GM12878 (cell line): ENCODE data around the gene MGLL. TPM values are rescaled to one million over a fixed set of nuclear protein-coding genes. Genes with fewer than 3 reads are reported as not detected.
A peak's percentile ranks its signal among the peaks of the same experiment; 100 is the strongest.

ENCODE experiments used
- ATAC-seq: fragments of 200-7000 bp; cut with Tn5 transposase; 3 replicates; pipeline ENCODE4 v1.9.1; 2020; ENCODE audit warnings: mild to moderate bottlenecking, moderate library complexity
- BruUV-seq: library from RNA; stranded (reverse); fragments of 400-500 nt; replicated peaks from 2 replicates; lab custom pipeline; 2021; lab: Mats Ljungman, UMichigan
- CTCF ChIA-PET: fragments of 300-600 bp; sonication (Branson Sonifier 250); formaldehyde crosslinking; extraction: SDS; loops from one replicate; lab custom pipeline; 2021; ENCODE audit warnings: inconsistent platforms; lab: Yijun Ruan, JAX
- POLR2A ChIA-PET: fragments of 350-600 bp; formaldehyde crosslinking; extraction: SDS; loops from one replicate; lab custom pipeline; 2021; ENCODE audit warnings: inconsistent platforms; lab: Charles Lee
- RAD21 ChIA-PET: fragments of 300-600 bp; sonication (Branson Sonifier 250); formaldehyde crosslinking; loops from one replicate; lab custom pipeline; 2023; ENCODE audit warnings: antibody characterized with exemption; ENCODE audit not compliant: unreplicated experiment; lab: Charles Lee
- SMC1A ChIA-PET: fragments of 300-600 bp; sonication (Branson Sonifier 250); formaldehyde crosslinking; loops from one replicate; lab custom pipeline; 2023; ENCODE audit not compliant: unreplicated experiment, uncharacterized antibody; lab: Charles Lee
- DNase-seq: peaks from one replicate; pipeline ENCODE4 v3.0.0-alpha.2; 2011; ENCODE audit warnings: low read depth, low spot score
- FAIRE-seq: peaks from 3 replicates; lab custom pipeline; 2011; peaks lifted over from hg19 to GRCh38; lab: Jason Lieb, UNC
- H2AFZ ChIP-seq: 2 replicates; pipeline ENCODE4 v1.6.0; 2011; ENCODE audit warnings: low read depth, low read length, control low read depth; ENCODE audit not compliant: control insufficient read depth
- H3K27ac ChIP-seq: 2 replicates; pipeline ENCODE4 v1.5.1; 2011; ENCODE audit warnings: control low read depth; ENCODE audit not compliant: control insufficient read depth, insufficient read depth
- H3K27me3 ChIP-seq, 2 experiments: replicated peaks in 1 of 2; 2 replicates each; pipeline versions ENCODE4 v1.6.0 to v1.6.1; 2011; ENCODE audit warnings: low read length in 1 of 2; ENCODE audit not compliant: control insufficient read depth in 2 of 2, insufficient read depth in 2 of 2
- H3K36me3 ChIP-seq, 2 experiments: 2 replicates each; pipeline ENCODE4 v1.5.1; 2011; ENCODE audit warnings: low read length in 1 of 2; ENCODE audit not compliant: control insufficient read depth in 2 of 2, insufficient read depth in 2 of 2
- H3K4me1 ChIP-seq: 2 replicates; pipeline ENCODE4 v1.6.1; 2011; ENCODE audit warnings: mild to moderate bottlenecking, low read length, moderate library complexity, mixed read lengths; ENCODE audit not compliant: control insufficient read depth, insufficient read depth
- H3K4me2 ChIP-seq: 2 replicates; pipeline ENCODE4 v1.6.0; 2011; ENCODE audit warnings: control low read depth; ENCODE audit not compliant: control insufficient read depth, insufficient read depth
- H3K4me3 ChIP-seq: fragments of 200-600 bp; sonication (generic); 2 replicates; pipeline ENCODE4 v1.5.1; 2016
- H3K79me2 ChIP-seq: 2 replicates; pipeline ENCODE4 v1.6.0; 2011; ENCODE audit warnings: low read length; ENCODE audit not compliant: control insufficient read depth, insufficient read depth
- H3K9ac ChIP-seq: 2 replicates; pipeline ENCODE4 v1.8.0; 2011; ENCODE audit warnings: low read length, control low read depth, mixed read lengths; ENCODE audit not compliant: control insufficient read depth, insufficient read depth
- H3K9me3 ChIP-seq: replicated peaks from 3 replicates; pipeline ENCODE4 v1.5.1; 2011; ENCODE audit warnings: mild to moderate bottlenecking, low read length; ENCODE audit not compliant: control insufficient read depth, insufficient read depth
- H4K20me1 ChIP-seq: 2 replicates; pipeline ENCODE4 v1.6.0; 2011; ENCODE audit not compliant: control insufficient read depth, insufficient read depth
- DPF2 ChIP-seq: fragments of 450-650 bp; IDR thresholded peaks from 2 replicates; pipeline ENCODE4 v1.6.1; 2017; ENCODE audit warnings: mild to moderate bottlenecking
- EZH2 ChIP-seq: IDR thresholded peaks from 2 replicates; pipeline ENCODE4 v1.6.1; 2012; ENCODE audit warnings: low read depth, mild to moderate bottlenecking, control low read depth, inconsistent platforms, low read length, borderline replicate concordance; ENCODE audit not compliant: control insufficient read depth
- IKZF2 ChIP-seq, 2 experiments: fragments of 450-650 bp; IDR thresholded peaks; 2 replicates each; pipeline ENCODE4 v1.6.1; 2017; ENCODE audit warnings: mild to moderate bottlenecking in 2 of 2, moderate library complexity in 2 of 2
- JUND ChIP-seq: IDR thresholded peaks from 2 replicates; pipeline ENCODE4 v1.6.1; 2012; ENCODE audit warnings: low read depth, mild to moderate bottlenecking, low read length, improper control_type of control experiment, moderate library complexity
- KAT2A ChIP-seq: conservative IDR thresholded peaks from 2 replicates; pipeline ENCODE4 v1.6.1; 2011; ENCODE audit warnings: low read depth, low read length; ENCODE audit not compliant: control insufficient read depth
- MTA3 ChIP-seq: IDR thresholded peaks from 2 replicates; pipeline ENCODE4 v1.6.1; 2012; ENCODE audit warnings: low read length, inconsistent platforms, borderline replicate concordance
- NRF1 ChIP-seq: conservative IDR thresholded peaks from 2 replicates; pipeline ENCODE4 v1.6.1; 2011; ENCODE audit warnings: mild to moderate bottlenecking, low read depth, low read length, improper control_type of control experiment
- POLR2AphosphoS2 ChIP-seq: IDR thresholded peaks from 2 replicates; pipeline ENCODE4 v1.6.1; 2011; ENCODE audit warnings: low read depth, mild to moderate bottlenecking, low read length, improper control_type of control experiment, moderate library complexity
- RAD51 ChIP-seq: fragments of 450-650 bp; IDR thresholded peaks from 2 replicates; pipeline ENCODE4 v1.6.1; 2016; ENCODE audit warnings: moderate library complexity, mild to moderate bottlenecking, inconsistent platforms
- SIN3A ChIP-seq: IDR thresholded peaks from 2 replicates; pipeline ENCODE4 v1.6.1; 2012; ENCODE audit warnings: low read depth, low read length, improper control_type of control experiment
- SIX5 ChIP-seq: IDR thresholded peaks from 2 replicates; pipeline ENCODE4 v1.6.1; 2011; ENCODE audit warnings: mild to moderate bottlenecking, low read depth, low read length, moderate library complexity; ENCODE audit not compliant: severe bottlenecking
- SMAD1 ChIP-seq: fragments of 450-650 bp; IDR thresholded peaks from 2 replicates; pipeline ENCODE4 v1.6.1; 2018; ENCODE audit warnings: mild to moderate bottlenecking, low read depth; ENCODE audit not compliant: partially characterized antibody
- SPI1 ChIP-seq: IDR thresholded peaks from 2 replicates; pipeline ENCODE4 v1.6.1; 2011; ENCODE audit warnings: low read depth, mild to moderate bottlenecking, low read length, moderate library complexity, borderline replicate concordance; ENCODE audit not compliant: insufficient read depth
- SREBF1 ChIP-seq: IDR thresholded peaks from 2 replicates; pipeline ENCODE4 v1.6.1; 2012; ENCODE audit warnings: mild to moderate bottlenecking, low read length
- TAF1 ChIP-seq: IDR thresholded peaks from 2 replicates; pipeline ENCODE4 v1.6.1; 2011; ENCODE audit warnings: mild to moderate bottlenecking, low read depth, low read length, borderline replicate concordance
- WRNIP1 ChIP-seq: IDR thresholded peaks from 2 replicates; pipeline ENCODE4 v1.6.1; 2011; ENCODE audit warnings: low read depth, low read length, improper control_type of control experiment, borderline replicate concordance
- ZSCAN29 ChIP-seq: fragments of 450-650 bp; IDR thresholded peaks from 2 replicates; pipeline ENCODE4 v1.6.1; 2017; ENCODE audit warnings: mild to moderate bottlenecking, moderate library complexity
- WGBS: methylation state at CpG from one replicate; pipeline ENCODE4 v1.1.6; 2016; ENCODE audit warnings: low lambda C conversion rate; ENCODE audit not compliant: insufficient replicate concordance, insufficient coverage; ENCODE audit errors: missing lambda C conversion rate; 5-methylcytosine and 5-hydroxymethylcytosine counted together
- in situ Hi-C: fragments of 300-500 bp; cut with MboI; formaldehyde crosslinking; loops from 9 replicates; pipeline ENCODE4 v1.14.3; 2018; ENCODE audit warnings: mixed read lengths
- intact Hi-C: fragments of 100-400 bp; cut with micrococcal nuclease; formaldehyde crosslinking; loops from one replicate; pipeline ENCODE4 v1.14.2; 2022; ENCODE audit not compliant: unreplicated experiment
- polyA plus RNA-seq, 11 experiments: library from polyadenylated mRNA; depleted of rRNA in 4 of 11; unstranded in 6 of 11; stranded (reverse) in 5 of 11; fragments of >200 nt; fragmentation: Nextera tagmentation in 4 of 11; fragmentation: Illumina TruSeq in 1 of 11; extraction: Ambion mirVana in 4 of 11; extraction: Trizol in 1 of 11; gene quantifications; 1 replicate in 1 of 11; 2 replicates in 10 of 11; pipeline versions ENCODE4 v1.2.1 to v1.2.3, GENCODE V29; 2011 to 2016; ENCODE audit warnings: inconsistent platforms in 2 of 11, missing spikeins in 2 of 11, low read depth in 1 of 11
- total RNA-seq, 4 experiments: library from RNA; depleted of rRNA in 3 of 4; stranded (reverse); fragments of >200 nt in 3 of 4; fragmentation: Illumina TruSeq in 1 of 4; extraction: Trizol in 1 of 4; gene quantifications; 2 replicates each; pipeline versions ENCODE4 v1.2.1 to v1.2.3, GENCODE V29; 2013 to 2021
- TF ChIP-seq, protein P1 (sequence below): fragments of 450-650 bp; IDR thresholded peaks from 2 replicates; pipeline ENCODE4 v1.6.1; 2017; ENCODE audit warnings: mild to moderate bottlenecking
- TF ChIP-seq, protein P2 (sequence below): fragments of 450-650 bp; IDR thresholded peaks from 2 replicates; pipeline ENCODE4 v1.6.1; 2016; ENCODE audit warnings: mild to moderate bottlenecking

MGLL gene
- total and polyA plus RNA-seq, 10 of the 15 experiments (the other 5 are each of a cell fraction or from before 2014, with no cell fraction given): 44.9 to 177 (median 72.9) TPM

DNA sequence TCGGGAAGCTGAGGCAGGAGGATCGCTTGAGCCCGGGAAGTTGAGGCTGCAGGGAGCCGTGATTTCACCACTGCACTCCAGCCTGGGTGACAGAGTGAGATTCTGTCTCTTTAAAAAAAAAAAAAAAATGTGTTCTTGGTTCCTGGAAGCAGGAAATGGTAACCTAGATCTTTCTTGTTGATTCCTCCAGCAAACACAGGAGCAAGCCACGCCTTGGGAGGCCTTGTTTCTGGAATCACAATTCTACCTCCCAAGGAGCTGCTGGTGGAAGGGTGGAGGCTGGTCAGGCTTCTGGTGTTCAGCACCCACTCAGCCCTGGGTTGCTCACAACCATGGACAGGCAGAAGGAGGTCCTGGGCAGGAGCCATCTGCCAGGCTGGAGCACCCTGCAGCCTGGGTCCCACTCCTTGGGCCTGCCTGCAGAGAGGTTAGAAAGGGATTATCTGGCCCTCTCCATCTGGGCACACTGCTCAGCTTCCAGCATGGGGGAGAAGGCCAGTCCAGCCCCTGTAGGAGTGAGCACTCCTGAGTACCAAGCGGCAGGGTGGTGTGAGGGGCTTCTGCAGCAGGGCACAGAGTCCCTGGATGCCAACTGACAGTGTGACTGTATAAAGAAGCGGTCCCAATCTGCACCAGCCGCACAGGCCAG is 84.0 kb downstream of the MGLL start:
- Histone ChIP-seq H3K4me3 (no peak overlapping the region), H3K9ac (no peak overlapping the region), H3K27ac (peak overlapping the region; percentile 53), H3K4me2 (no peak overlapping the region), H3K36me3 (peaks cover 4 to 7% of the 10 kb centered on the region in 2 experiments; a peak in 3 of 4 replicates), H2AFZ (peak overlapping the region; percentile 19), H3K9me3 (no peaks in the 10 kb centered on the region), H4K20me1 (no peaks in the 10 kb centered on the region), H3K79me2 (peaks cover 31% of the 10 kb centered on the region), H3K4me1 (peaks cover 31% of the 10 kb centered on the region), H3K27me3 (no peaks in the 10 kb centered on the region)
- ATAC-seq (no peak), DNase-seq (no peak), FAIRE-seq (no peak)
- no TSS peak for BruUV-seq
- in situ Hi-C loops (no loop called here), intact Hi-C loops (loop anchor here (5.0 to 10.0 kb wide), 2 partner anchors 84 to 316 kb away; partner anchors contain the start of genes MGLL and SEC61A1)
- POLR2A ChIA-PET: interaction anchor here (0.8 to 1.0 kb wide), 2 partner anchors 13 to 15 kb away, joined by 3 read pairs; no protein-coding TSS in a partner anchor
- SMC1A ChIA-PET: no interaction called here
- TF ChIP-seq JUND: no peak
- TF ChIP-seq, protein P1, sequence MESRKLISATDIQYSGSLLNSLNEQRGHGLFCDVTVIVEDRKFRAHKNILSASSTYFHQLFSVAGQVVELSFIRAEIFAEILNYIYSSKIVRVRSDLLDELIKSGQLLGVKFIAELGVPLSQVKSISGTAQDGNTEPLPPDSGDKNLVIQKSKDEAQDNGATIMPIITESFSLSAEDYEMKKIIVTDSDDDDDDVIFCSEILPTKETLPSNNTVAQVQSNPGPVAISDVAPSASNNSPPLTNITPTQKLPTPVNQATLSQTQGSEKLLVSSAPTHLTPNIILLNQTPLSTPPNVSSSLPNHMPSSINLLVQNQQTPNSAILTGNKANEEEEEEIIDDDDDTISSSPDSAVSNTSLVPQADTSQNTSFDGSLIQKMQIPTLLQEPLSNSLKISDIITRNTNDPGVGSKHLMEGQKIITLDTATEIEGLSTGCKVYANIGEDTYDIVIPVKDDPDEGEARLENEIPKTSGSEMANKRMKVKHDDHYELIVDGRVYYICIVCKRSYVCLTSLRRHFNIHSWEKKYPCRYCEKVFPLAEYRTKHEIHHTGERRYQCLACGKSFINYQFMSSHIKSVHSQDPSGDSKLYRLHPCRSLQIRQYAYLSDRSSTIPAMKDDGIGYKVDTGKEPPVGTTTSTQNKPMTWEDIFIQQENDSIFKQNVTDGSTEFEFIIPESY: no peak
- no peak for TF ChIP-seq WRNIP1
- TF ChIP-seq, protein P2, sequence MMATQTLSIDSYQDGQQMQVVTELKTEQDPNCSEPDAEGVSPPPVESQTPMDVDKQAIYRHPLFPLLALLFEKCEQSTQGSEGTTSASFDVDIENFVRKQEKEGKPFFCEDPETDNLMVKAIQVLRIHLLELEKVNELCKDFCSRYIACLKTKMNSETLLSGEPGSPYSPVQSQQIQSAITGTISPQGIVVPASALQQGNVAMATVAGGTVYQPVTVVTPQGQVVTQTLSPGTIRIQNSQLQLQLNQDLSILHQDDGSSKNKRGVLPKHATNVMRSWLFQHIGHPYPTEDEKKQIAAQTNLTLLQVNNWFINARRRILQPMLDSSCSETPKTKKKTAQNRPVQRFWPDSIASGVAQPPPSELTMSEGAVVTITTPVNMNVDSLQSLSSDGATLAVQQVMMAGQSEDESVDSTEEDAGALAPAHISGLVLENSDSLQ: no peak
- no peak for TF ChIP-seq RAD51
- no peak for TF ChIP-seq SIN3A
- TF ChIP-seq POLR2AphosphoS2: no peak
- TF ChIP-seq TAF1: no peak
- TF ChIP-seq SREBF1: no peak
- TF ChIP-seq MTA3: no peak
- TF ChIP-seq IKZF2 (IDR thresholded peaks at IDR 0.05): no peak
- no peak for TF ChIP-seq KAT2A
- no peak for TF ChIP-seq EZH2
- TF ChIP-seq NRF1: no peak
- no peak for TF ChIP-seq ZSCAN29
- no peak for TF ChIP-seq SMAD1
- TF ChIP-seq DPF2: no peak
- TF ChIP-seq SPI1: no peak
- no peak for TF ChIP-seq SIX5
- 99% methylated on average over 8 of the region's 8 CpGs for WGBS
- CTCF ChIA-PET: interaction anchor here (0.8 to 1.9 kb wide), 3 partner anchors 9 to 41 kb away, joined by 3 to 6 read pairs (median 5); no protein-coding TSS in a partner anchor
- RAD21 ChIA-PET: interaction anchor here (0.8 to 1.0 kb wide), 2 partner anchors 11 to 13 kb away, joined by 3 to 5 read pairs; no protein-coding TSS in a partner anchor
